C4-2B (cell line): ENCODE measurements around the gene MT1M.

ENCODE experiments used
- CTCF ChIP-seq: fragments of 450-650 bp; conservative IDR thresholded peaks from 2 replicates; pipeline ENCODE4 v1.5.1; 2017; ENCODE audit warnings: mild to moderate bottlenecking
- ZFX ChIP-seq: fragments of 450-650 bp; IDR thresholded peaks from 2 replicates; pipeline ENCODE4 v1.6.1; 2017

GRCh38 chr16:56657555-56658326 lies 25.3 kb downstream of the MT1M start, which contains the start of gene MT1F:
- TF ChIP-seq CTCF (no peak), ZFX (no peak)
